ENCODE results near the gene NMNAT2.

DNA sequence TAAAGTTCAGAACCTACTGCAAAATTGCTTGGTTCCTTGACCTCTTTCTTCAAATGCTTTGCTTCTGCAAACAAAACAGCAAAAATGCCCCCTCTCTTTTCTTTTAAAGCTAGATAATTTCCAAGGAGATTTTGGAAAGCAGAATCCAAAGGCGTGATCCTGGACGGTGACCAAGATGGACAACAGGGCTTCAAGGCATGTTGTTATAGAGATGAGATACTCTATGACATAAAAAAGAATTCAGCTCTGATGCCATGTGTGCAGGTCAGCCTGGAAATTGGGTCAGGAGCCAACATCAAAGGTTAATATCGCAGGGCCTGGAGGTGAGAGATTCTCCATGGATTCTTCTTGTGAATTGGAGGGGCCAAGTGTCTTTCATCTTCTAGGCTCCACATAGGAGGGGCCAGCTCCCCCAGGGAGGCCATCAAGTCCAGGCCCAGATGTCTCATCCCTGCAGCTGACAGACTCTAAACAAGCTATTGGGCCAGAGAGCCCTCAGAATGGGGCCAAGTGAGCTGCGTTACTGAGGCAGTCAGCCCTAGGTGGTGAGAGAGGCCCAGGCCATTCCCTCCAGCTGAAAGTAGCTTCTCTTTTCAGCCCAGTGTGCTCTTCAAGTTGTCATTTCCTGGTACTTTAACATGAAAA, 45.5 kb downstream of the NMNAT2 start:
- TF ChIP-seq, protein P1, sequence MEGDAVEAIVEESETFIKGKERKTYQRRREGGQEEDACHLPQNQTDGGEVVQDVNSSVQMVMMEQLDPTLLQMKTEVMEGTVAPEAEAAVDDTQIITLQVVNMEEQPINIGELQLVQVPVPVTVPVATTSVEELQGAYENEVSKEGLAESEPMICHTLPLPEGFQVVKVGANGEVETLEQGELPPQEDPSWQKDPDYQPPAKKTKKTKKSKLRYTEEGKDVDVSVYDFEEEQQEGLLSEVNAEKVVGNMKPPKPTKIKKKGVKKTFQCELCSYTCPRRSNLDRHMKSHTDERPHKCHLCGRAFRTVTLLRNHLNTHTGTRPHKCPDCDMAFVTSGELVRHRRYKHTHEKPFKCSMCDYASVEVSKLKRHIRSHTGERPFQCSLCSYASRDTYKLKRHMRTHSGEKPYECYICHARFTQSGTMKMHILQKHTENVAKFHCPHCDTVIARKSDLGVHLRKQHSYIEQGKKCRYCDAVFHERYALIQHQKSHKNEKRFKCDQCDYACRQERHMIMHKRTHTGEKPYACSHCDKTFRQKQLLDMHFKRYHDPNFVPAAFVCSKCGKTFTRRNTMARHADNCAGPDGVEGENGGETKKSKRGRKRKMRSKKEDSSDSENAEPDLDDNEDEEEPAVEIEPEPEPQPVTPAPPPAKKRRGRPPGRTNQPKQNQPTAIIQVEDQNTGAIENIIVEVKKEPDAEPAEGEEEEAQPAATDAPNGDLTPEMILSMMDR (IDR thresholded peaks at IDR 0.05): no peak
- no peak for TF ChIP-seq POLR2A (IDR thresholded peaks at IDR 0.05)
